Trophoblast cell (in vitro differentiated cells and primary cell): ENCODE measurements around the gene FBXO31.

Source experiments
- DNase-seq, 2 donors: peaks; one replicate each; pipeline ENCODE4 v3.0.0-alpha.2; 2016
- H2AFZ ChIP-seq: 2 replicates; pipeline ENCODE4 v1.6.1; 2013; ENCODE audit warnings: low read length, moderate library complexity, mild to moderate bottlenecking; ENCODE audit not compliant: insufficient read depth, poor library complexity
- H2AK5ac ChIP-seq: 2 replicates; pipeline ENCODE4 v1.6.1; 2013; ENCODE audit warnings: mild to moderate bottlenecking, low read length
- H2BK120ac ChIP-seq: 2 replicates; pipeline ENCODE4 v1.6.1; 2013; ENCODE audit warnings: low read length, mild to moderate bottlenecking, moderate library complexity; ENCODE audit not compliant: insufficient read depth, poor library complexity
- H2BK12ac ChIP-seq: 2 replicates; pipeline ENCODE4 v1.6.1; 2013; ENCODE audit warnings: mild to moderate bottlenecking, low read length, moderate library complexity
- H2BK5ac ChIP-seq: 2 replicates; pipeline ENCODE4 v1.6.1; 2013; ENCODE audit warnings: low read length, low read depth, moderate library complexity, mild to moderate bottlenecking; ENCODE audit not compliant: poor library complexity
- H3K14ac ChIP-seq: 2 replicates; pipeline ENCODE4 v1.6.1; 2013; ENCODE audit warnings: mild to moderate bottlenecking, low read length
- H3K18ac ChIP-seq: 2 replicates; pipeline ENCODE4 v1.6.1; 2013; ENCODE audit warnings: mild to moderate bottlenecking, low read length
- H3K23ac ChIP-seq: 2 replicates; pipeline ENCODE4 v1.6.1; 2013; ENCODE audit warnings: low read length
- H3K27ac ChIP-seq: 2 replicates; pipeline ENCODE4 v1.5.1; 2013; ENCODE audit warnings: low read depth, mild to moderate bottlenecking, inconsistent platforms, low read length, moderate library complexity
- H3K27me3 ChIP-seq: 2 replicates; pipeline ENCODE4 v1.6.1; 2013; ENCODE audit warnings: inconsistent platforms, mild to moderate bottlenecking, low read length, moderate library complexity; ENCODE audit not compliant: insufficient read depth
- H3K36me3 ChIP-seq, 2 experiments: 1 replicate in 1 of 2; 2 replicates in 1 of 2; pipeline ENCODE4 v1.6.1; 2013; ENCODE audit warnings: low read length in 2 of 2, mild to moderate bottlenecking in 2 of 2, moderate library complexity in 1 of 2; ENCODE audit not compliant: insufficient read depth in 2 of 2, control insufficient read depth in 1 of 2
- H3K4ac ChIP-seq: 2 replicates; pipeline ENCODE4 v1.6.1; 2013; ENCODE audit warnings: low read depth, mild to moderate bottlenecking, low read length, moderate library complexity
- H3K4me1 ChIP-seq, 2 experiments: 1 replicate in 1 of 2; 2 replicates in 1 of 2; pipeline ENCODE4 v1.6.1; 2013; ENCODE audit warnings: low read length in 2 of 2, mild to moderate bottlenecking in 2 of 2, moderate library complexity in 1 of 2; ENCODE audit not compliant: insufficient read depth in 2 of 2, control insufficient read depth in 1 of 2
- H3K4me2 ChIP-seq: 2 replicates; pipeline ENCODE4 v1.6.1; 2013; ENCODE audit warnings: inconsistent platforms, mild to moderate bottlenecking, low read length, moderate library complexity
- H3K4me3 ChIP-seq: 2 replicates; pipeline ENCODE4 v1.5.1; 2013; ENCODE audit warnings: mild to moderate bottlenecking, low read depth, low read length, inconsistent platforms
- H3K79me1 ChIP-seq: one replicate; pipeline ENCODE4 v1.6.1; 2013; ENCODE audit warnings: low read length
- H3K79me2 ChIP-seq: 2 replicates; pipeline ENCODE4 v1.6.1; 2013; ENCODE audit warnings: low read length, mild to moderate bottlenecking; ENCODE audit not compliant: control insufficient read depth, insufficient read depth, poor library complexity
- H3K9ac ChIP-seq: 2 replicates; pipeline ENCODE4 v1.6.1; 2013; ENCODE audit warnings: mild to moderate bottlenecking, low read length
- H3K9me3 ChIP-seq: 2 replicates; pipeline ENCODE4 v1.6.1; 2013; ENCODE audit warnings: low read depth, mild to moderate bottlenecking, control low read depth, inconsistent platforms, low read length; ENCODE audit not compliant: insufficient read depth
- H4K12ac ChIP-seq: 2 replicates; pipeline ENCODE4 v1.6.1; 2013; ENCODE audit warnings: low read depth, mild to moderate bottlenecking, low read length, moderate library complexity
- H4K8ac ChIP-seq: 2 replicates; pipeline ENCODE4 v1.6.1; 2013; ENCODE audit warnings: low read depth, mild to moderate bottlenecking, low read length, moderate library complexity
- H4K91ac ChIP-seq: one replicate; pipeline ENCODE4 v1.6.1; 2013; ENCODE audit warnings: low read depth, mild to moderate bottlenecking, low read length, moderate library complexity
- WGBS: extraction: QIAGEN DNeasy Blood & Tissue Kit; methylation state at CpG from one replicate; pipeline ENCODE4 v1.1.7; 2013; ENCODE audit warnings: missing lambda C conversion rate; ENCODE audit not compliant: insufficient read length, insufficient coverage; ENCODE audit errors: extremely low coverage; 5-methylcytosine and 5-hydroxymethylcytosine counted together

FBXO31 gene

GRCh38 chr16:87321336-87322107 lies 62.1 kb downstream of the FBXO31 start:
- Histone ChIP-seq H2AFZ (no peak overlapping the region), H3K4me2 (no peak overlapping the region), H3K36me3 (peaks cover 0 to 2% of the 10 kb centered on the region in 2 experiments), H4K8ac (no peak overlapping the region), H3K18ac (no peak overlapping the region), H2BK120ac (no peak overlapping the region), H3K27ac (no peak overlapping the region), H3K9ac (no peak overlapping the region), H3K79me1 (peaks cover 7% of the 10 kb centered on the region), H2BK12ac (no peak overlapping the region), H3K4ac (no peak overlapping the region), H3K9me3 (no peaks in the 10 kb centered on the region), H2BK5ac (no peak overlapping the region), H2AK5ac (no peak overlapping the region), H3K4me3 (no peak overlapping the region), H3K14ac (no peak overlapping the region), H3K23ac (no peak overlapping the region), H3K27me3 (no peaks in the 10 kb centered on the region), H4K91ac (no peak overlapping the region), H3K79me2 (peaks cover 9% of the 10 kb centered on the region), H3K4me1 (peaks cover 5% of the 10 kb centered on the region in 2 experiments), H4K12ac (no peak overlapping the region)
- no peak for DNase-seq
- WGBS: 100% methylated on average over 2 of the region's 20 CpGs

- H2AFZ ChIP-seq: no peak overlapping the region
- H3K9ac ChIP-seq: no peak overlapping the region
- H3K27ac ChIP-seq: no peak overlapping the region
- H2AK5ac ChIP-seq: no peak overlapping the region
- H3K79me1 ChIP-seq: peaks cover 7% of the 10 kb centered on the region
- peaks cover 5% of the 10 kb centered on the region in 2 experiments for H3K4me1 ChIP-seq
- no peak overlapping the region for H3K18ac ChIP-seq
- no peaks in the 10 kb centered on the region for H3K9me3 ChIP-seq
- no peak overlapping the region for H2BK120ac ChIP-seq
- H3K36me3 ChIP-seq: peaks cover 0 to 2% of the 10 kb centered on the region in 2 experiments
- peaks cover 9% of the 10 kb centered on the region for H3K79me2 ChIP-seq
- H3K27me3 ChIP-seq: no peaks in the 10 kb centered on the region
- H4K91ac ChIP-seq: no peak overlapping the region
- H3K4me3 ChIP-seq: no peak overlapping the region
- no peak for DNase-seq
- H2BK5ac ChIP-seq: no peak overlapping the region
- no peak overlapping the region for H4K8ac ChIP-seq
- H3K23ac ChIP-seq: no peak overlapping the region
- no peak overlapping the region for H2BK12ac ChIP-seq
- no peak overlapping the region for H3K4me2 ChIP-seq
- no peak overlapping the region for H4K12ac ChIP-seq
- no CpG with 5 or more reads among the region's 12 CpGs for WGBS
- H3K4ac ChIP-seq: no peak overlapping the region
- H3K14ac ChIP-seq: no peak overlapping the region
Observed at GRCh38 chr16:87320510-87321227, 62.9 kb downstream of the FBXO31 start.

GRCh38 chr16:87319997-87320491 lies 63.5 kb downstream of the FBXO31 start:
- Histone ChIP-seq H2BK120ac (no peak overlapping the region), H4K91ac (no peak overlapping the region), H3K14ac (no peak overlapping the region), H3K9ac (no peak overlapping the region), H2BK5ac (no peak overlapping the region), H3K9me3 (no peaks in the 10 kb centered on the region), H3K36me3 (peaks cover 0 to 2% of the 10 kb centered on the region in 2 experiments), H2AFZ (no peak overlapping the region), H3K4me2 (no peak overlapping the region), H3K18ac (no peak overlapping the region), H3K27me3 (no peaks in the 10 kb centered on the region), H3K4me3 (peak overlapping the region; percentile 12), H4K8ac (no peak overlapping the region), H3K79me1 (peaks cover 7% of the 10 kb centered on the region), H4K12ac (no peak overlapping the region), H3K4me1 (peaks cover 5% of the 10 kb centered on the region in 2 experiments), H3K27ac (no peak overlapping the region), H2BK12ac (no peak overlapping the region), H3K23ac (no peak overlapping the region), H3K4ac (no peak overlapping the region), H2AK5ac (no peak overlapping the region), H3K79me2 (peaks cover 9% of the 10 kb centered on the region)
- no CpG with 5 or more reads among the region's 7 CpGs for WGBS
- no peak for DNase-seq

- H3K36me3 ChIP-seq: peaks cover 0 to 2% of the 10 kb centered on the region in 2 experiments
- H4K12ac ChIP-seq: no peak overlapping the region
- H2AFZ ChIP-seq: no peak overlapping the region
- H3K14ac ChIP-seq: no peak overlapping the region
- no peak overlapping the region for H3K4me2 ChIP-seq
- H3K4me1 ChIP-seq: peaks cover 5% of the 10 kb centered on the region in 2 experiments
- H3K27me3 ChIP-seq: no peaks in the 10 kb centered on the region
- H3K18ac ChIP-seq: no peak overlapping the region
- no peak overlapping the region for H4K91ac ChIP-seq
- no peak overlapping the region for H3K9ac ChIP-seq
- DNase-seq: no peak
- no peak overlapping the region for H3K4ac ChIP-seq
- no peaks in the 10 kb centered on the region for H3K9me3 ChIP-seq
- no peak overlapping the region for H2BK12ac ChIP-seq
- H3K27ac ChIP-seq: no peak overlapping the region
- peaks cover 7% of the 10 kb centered on the region for H3K79me1 ChIP-seq
- no peak overlapping the region for H4K8ac ChIP-seq
- H2BK5ac ChIP-seq: no peak overlapping the region
- H3K4me3 ChIP-seq: no peak overlapping the region
- peaks cover 9% of the 10 kb centered on the region for H3K79me2 ChIP-seq
- H3K23ac ChIP-seq: no peak overlapping the region
- H2BK120ac ChIP-seq: no peak overlapping the region
- no peak overlapping the region for H2AK5ac ChIP-seq
Observed at GRCh38 chr16:87319011-87319410, 64.6 kb downstream of the FBXO31 start.
